Measurements from ENCODE around the gene ZNF165.
"Not testable (repeated sequence)": the region's sequence is repeated elsewhere in the genome, so short reads cannot be mapped to it uniquely, and the experiment has no call there.

The ZNF165 gene

GRCh38 chr6:28080381-28080630 lies at the start of gene ZNF165:
Gene ZNF165, plus strand, starts transcription at chr6:28080568. Its CDS starts 4,913 bp downstream, at chr6:28085481.
- not testable (repeated sequence) for DNase-seq

GRCh38 chr6:28053584-28053983 lies 26.8 kb upstream of the ZNF165 start:
- no peak for DNase-seq

- no peak for DNase-seq
Measured at GRCh38 chr6:28060405-28060804, 20.0 kb upstream of the ZNF165 start.

- DNase-seq: no peak
Measured at GRCh38 chr6:28064272-28064671, 16.1 kb upstream of the ZNF165 start.

- DNase-seq: no peak
Measured at GRCh38 chr6:28068067-28068466, 12.3 kb upstream of the ZNF165 start.

DNA sequence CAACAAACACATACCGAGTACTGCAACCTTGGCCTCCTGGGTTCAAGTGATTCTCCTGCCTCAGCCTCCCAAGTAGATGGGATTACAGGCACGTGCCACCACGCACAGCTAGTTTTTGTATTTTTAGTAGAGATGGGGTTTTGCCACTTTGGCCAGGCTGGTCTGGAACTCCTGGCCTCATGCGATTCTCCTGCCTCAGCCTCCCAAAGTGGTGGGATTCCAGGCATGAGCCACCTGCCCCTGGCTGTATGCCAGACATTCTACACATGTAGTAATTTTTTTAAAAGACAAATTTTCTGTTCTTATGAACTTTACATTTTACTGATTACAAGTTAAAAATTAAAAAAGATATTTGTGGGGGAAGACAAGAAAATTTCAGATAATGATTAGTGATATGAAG lies 9.4 kb upstream of the ZNF165 start:
- DNase-seq: not testable (repeated sequence)

GRCh38 chr6:28078050-28078449 lies 2.3 kb upstream of the ZNF165 start:
- DNase-seq: no peak

GRCh38 chr6:28078836-28079235 lies 1.5 kb upstream of the ZNF165 start:
- DNase-seq: no peak

DNA sequence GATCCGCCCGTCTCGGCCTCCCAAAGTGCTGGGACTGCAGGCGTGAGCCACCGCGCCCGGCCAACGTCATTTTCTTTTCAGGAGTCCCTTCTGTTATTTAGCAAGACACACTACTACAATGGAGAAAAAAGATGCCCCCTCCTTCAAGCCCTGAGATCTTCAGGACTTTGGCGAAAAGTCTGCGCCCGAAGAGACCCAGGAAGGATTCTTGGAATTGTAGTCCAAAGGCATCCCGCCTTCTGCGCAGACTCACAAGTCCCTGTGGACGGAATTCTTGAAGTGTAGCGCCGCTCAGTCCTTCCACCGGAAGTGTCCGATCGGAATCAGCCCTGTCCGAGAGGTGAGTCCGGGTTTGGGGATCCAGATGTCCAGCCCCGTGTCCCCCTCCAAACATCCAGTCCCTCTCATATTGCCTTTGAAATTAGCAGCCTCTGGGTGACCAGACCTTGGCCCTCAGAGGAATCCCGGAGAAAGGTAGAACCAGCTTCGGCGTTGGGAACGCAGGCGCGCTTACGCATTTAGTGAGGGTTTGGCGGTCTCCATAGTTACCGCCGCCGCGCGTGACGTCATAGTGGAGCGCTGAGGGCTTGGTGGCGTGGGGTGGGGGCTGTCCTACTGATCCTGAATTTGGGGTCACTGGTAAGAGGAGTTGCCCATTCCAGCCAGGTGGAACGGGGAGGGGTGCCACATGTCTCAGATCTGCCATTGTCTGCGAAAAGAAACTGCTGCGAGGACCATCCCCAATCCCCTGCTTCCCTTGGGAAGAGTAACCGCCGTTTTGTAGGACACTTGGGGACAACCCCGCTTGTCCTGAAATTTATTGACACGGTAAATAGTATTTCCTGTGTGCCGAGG lies 490 bp downstream of the ZNF165 start:
- peak; percentile 92 to 98 for DNase-seq

- peak in 1 of 2 donors; percentile 1 for DNase-seq
Measured at GRCh38 chr6:28081486-28081751, 1.1 kb downstream of the ZNF165 start.

DNA sequence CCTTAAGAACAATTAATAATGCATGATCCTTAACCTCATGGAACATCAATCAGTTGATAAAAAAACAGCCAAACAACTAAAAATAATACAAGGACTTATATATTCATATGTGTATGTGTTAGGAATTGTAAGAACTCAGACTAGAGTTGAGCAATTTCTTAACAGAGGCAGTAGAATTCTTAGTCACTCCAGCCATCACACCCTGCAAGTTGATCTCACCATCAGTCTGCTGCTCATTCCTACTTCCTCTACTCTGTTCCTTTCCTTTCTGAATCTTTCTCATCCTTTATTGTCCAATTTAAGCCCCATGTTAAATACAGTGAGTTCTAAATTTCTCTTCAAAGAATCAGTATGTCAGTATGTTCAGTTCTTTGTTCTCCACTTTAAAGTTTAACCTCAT lies 2.6 kb downstream of the ZNF165 start:
- no peak for DNase-seq

- no peak for DNase-seq
Measured at GRCh38 chr6:28089054-28089453, 8.7 kb downstream of the ZNF165 start.

- DNase-seq: no peak
Measured at GRCh38 chr6:28090917-28091586, 10.7 kb downstream of the ZNF165 start.

GRCh38 chr6:28102222-28102621 lies 21.9 kb downstream of the ZNF165 start:
- DNase-seq: not testable (repeated sequence)

- not testable (repeated sequence) for DNase-seq
Measured at GRCh38 chr6:28102699-28103098, 22.3 kb downstream of the ZNF165 start.

GRCh38 chr6:28104392-28105244 lies 24.2 kb downstream of the ZNF165 start:
- DNase-seq: peak; percentile 63 to 72

- DNase-seq: no peak
Measured at GRCh38 chr6:28105245-28105639, 24.9 kb downstream of the ZNF165 start.

- DNase-seq: no peak
Measured at GRCh38 chr6:28107506-28107905, 27.1 kb downstream of the ZNF165 start.

GRCh38 chr6:28111964-28112363 lies 31.6 kb downstream of the ZNF165 start:
- DNase-seq: no peak

DNA sequence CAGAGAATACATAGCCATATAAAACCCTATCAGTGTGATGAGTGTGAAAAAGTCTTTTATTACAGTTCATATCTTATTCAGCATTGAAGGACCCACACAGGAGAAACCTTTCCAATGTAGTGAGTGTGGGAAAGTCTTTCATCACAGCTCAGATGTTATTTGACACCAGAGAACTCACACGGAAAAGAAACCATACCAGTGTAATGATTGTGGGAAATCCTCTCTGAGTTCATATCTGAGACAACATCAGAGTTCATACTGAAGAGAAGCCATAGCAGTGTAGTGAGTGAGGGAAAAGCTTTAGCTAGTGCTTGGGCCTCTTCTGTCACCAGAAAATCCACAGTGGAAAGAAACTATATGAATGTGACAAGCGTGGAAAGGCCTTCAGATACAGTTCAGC lies 35.4 kb downstream of the ZNF165 start:
- DNase-seq: no peak

GRCh38 chr6:28117386-28118050 lies 37.1 kb downstream of the ZNF165 start:
- DNase-seq: no peak

DNA sequence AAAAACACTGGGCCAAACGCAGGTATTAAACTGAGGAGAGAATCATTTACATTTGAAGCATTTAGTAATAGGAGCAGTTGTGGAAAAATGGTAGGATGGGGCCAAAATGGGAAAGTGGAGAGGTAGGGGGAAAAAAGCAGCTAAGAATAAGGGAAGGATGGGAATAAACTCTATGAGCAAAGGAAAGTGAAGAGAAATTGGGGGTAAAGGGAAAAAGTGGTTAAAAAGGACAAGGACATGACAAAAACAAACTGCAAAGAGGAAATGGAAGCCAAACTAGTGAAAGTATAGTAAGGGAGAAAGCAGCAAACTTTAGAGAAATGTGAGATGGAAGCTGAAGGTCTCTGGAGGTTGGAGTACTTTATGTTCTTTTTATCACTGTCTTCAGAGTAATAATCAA lies 37.8 kb downstream of the ZNF165 start:
- no peak for DNase-seq

- DNase-seq: no peak
Measured at GRCh38 chr6:28121876-28122275, 41.5 kb downstream of the ZNF165 start.

All from inflammatory macrophage treated with lipopolysaccharide for 1 hour (primary cell).